Spleen (tissue), 11 donors: ENCODE results near the gene CCDC171. TPM values are rescaled to one million over a fixed set of nuclear protein-coding genes. Genes with fewer than 3 reads are reported as not detected.

Source experiments
- DNase-seq: peaks from one replicate; pipeline ENCODE4 v3.0.0-alpha.2; 2020
- H3K27ac ChIP-seq, 8 donors: fragments of 200-600 bp; sonication (generic) in 7 of 8; 1 replicate in 4 of 8; 2 replicates in 4 of 8; pipeline versions ENCODE4 v1.5.0 to v1.8.0; 2016 to 2021; ENCODE audit warnings: inconsistent platforms in 4 of 8, mild to moderate bottlenecking in 4 of 8, moderate library complexity in 1 of 8
- H3K27me3 ChIP-seq, 7 donors: fragments of 200-600 bp; sonication (generic) in 6 of 7; replicated peaks in 1 of 7; 1 replicate in 4 of 7; 2 replicates in 3 of 7; pipeline versions ENCODE4 v1.5.0 to v1.8.0; 2016 to 2021; ENCODE audit warnings: inconsistent platforms in 3 of 7, mild to moderate bottlenecking in 1 of 7
- H3K36me3 ChIP-seq, 6 donors: fragments of 200-600 bp; sonication (generic) in 5 of 6; 1 replicate in 4 of 6; 2 replicates in 2 of 6; pipeline versions ENCODE4 v1.5.0 to v1.8.0; 2016 to 2021; ENCODE audit warnings: inconsistent platforms in 2 of 6
- H3K4me1 ChIP-seq, 6 donors: fragments of 200-600 bp; sonication (generic) in 5 of 6; 1 replicate in 3 of 6; 2 replicates in 3 of 6; pipeline versions ENCODE4 v1.5.0 to v1.8.0; 2016 to 2021; ENCODE audit warnings: inconsistent platforms in 3 of 6
- H3K4me3 ChIP-seq, 8 donors: fragments of 200-600 bp; sonication (generic) in 7 of 8; 1 replicate in 4 of 8; 2 replicates in 4 of 8; pipeline versions ENCODE4 v1.5.0 to v1.8.0; 2016 to 2021; ENCODE audit warnings: inconsistent platforms in 4 of 8, mild to moderate bottlenecking in 4 of 8, moderate library complexity in 2 of 8
- H3K9me3 ChIP-seq, 8 donors: fragments of 200-600 bp; sonication (generic) in 7 of 8; 1 replicate in 4 of 8; 2 replicates in 4 of 8; pipeline versions ENCODE4 v1.5.0 to v1.8.0; 2016 to 2021; ENCODE audit warnings: inconsistent platforms in 4 of 8
- CTCF ChIP-seq, 11 experiments: fragments of 200-600 bp in 7 of 11; fragments of 450-650 bp in 4 of 11; sonication (generic) in 4 of 11; IDR thresholded peaks in 8 of 11; conservative IDR thresholded peaks in 3 of 11; 1 replicate in 7 of 11; 2 replicates in 4 of 11; pipeline versions ENCODE4 v1.4.0 to v1.8.0; 2016 to 2021; ENCODE audit warnings: antibody characterized with exemption in 11 of 11, inconsistent platforms in 4 of 11, mild to moderate bottlenecking in 1 of 11
- POLR2A ChIP-seq, 3 donors: fragments of 450-650 bp; IDR thresholded peaks; one replicate each; pipeline ENCODE4 v1.5.1; 2017; ENCODE audit warnings: antibody characterized with exemption in 3 of 3, mild to moderate bottlenecking in 1 of 3
- POLR2AphosphoS5 ChIP-seq, 3 donors: sonication (generic); formaldehyde crosslinking; IDR thresholded peaks; one replicate each; pipeline ENCODE4 v1.5.1; 2017; ENCODE audit warnings: antibody characterized with exemption in 3 of 3
- WGBS, 5 donors: extraction: QIAGEN DNeasy Blood & Tissue Kit in 3 of 5; methylation state at CpG; one replicate each; pipeline versions ENCODE4 v1.1.5 to v1.1.7; 2013 to 2018; 5-methylcytosine and 5-hydroxymethylcytosine counted together
- intact Hi-C: fragments of 100-400 bp; cut with DNase I; formaldehyde crosslinking; loops from one replicate; pipeline ENCODE4 v1.15.0; 2023; ENCODE audit warnings: low total_unique reads
- polyA plus RNA-seq, 3 donors: library from polyadenylated mRNA; stranded (reverse); fragments of 200-250 nt; gene quantifications; one replicate each; pipeline ENCODE4 v1.2.1, GENCODE V29; 2013
- total RNA-seq, 7 donors: library from RNA; depleted of rRNA in 3 of 7; stranded (reverse); fragments of >200 nt in 3 of 7; fragmentation: NEBNext Ultra II Directional in 4 of 7; extraction: Animal tissue kit (Norgen Biotek cat#: 25700) in 4 of 7; gene quantifications; one replicate each; pipeline versions ENCODE4 v1.1.0 to v1.2.1, GENCODE V29; 2016 to 2021
- donor health status: healthy with polysubstance abuse.
- donor health status: DM: no; HTN: no; CAD: no; lungs with moderate emphysema.
- donor health status: DM: no; HTN: no; CAD: no.
- donor health status: Bipolar disorder and iron deficiency.
- donor health status: healthy.
- donor health status: DM: no; HTN: no; CAD: no.
- donor health status: DM: yes; HTN: yes; CAD: no.

CCDC171 gene
- total and polyA plus RNA-seq, 10 donors = 0.38 to 4.0 (median 2.0) TPM

GRCh38 chr9:15519831-15520230, 33.0 kb upstream of the CCDC171 start:
- TF ChIP-seq POLR2AphosphoS5 (IDR thresholded peaks at IDR 0.05) = no peak
- TF ChIP-seq POLR2A (IDR thresholded peaks at IDR 0.05) = no peak
- TF ChIP-seq CTCF (IDR thresholded peaks at IDR 0.05 in 8 of 11, conservative IDR thresholded peaks at IDR 0.05 in 3 of 11) = no peak
- Histone ChIP-seq H3K9me3 (no peaks in the 10 kb centered on the region), H3K27ac (no peak overlapping the region), H3K4me3 (no peak overlapping the region), H3K27me3 (no peaks in the 10 kb centered on the region), H3K4me1 (no peaks in the 10 kb centered on the region), H3K36me3 (no peaks in the 10 kb centered on the region)
- intact Hi-C loops = no loop called here
- no peak for DNase-seq
- 89 to 97% (median 91%) methylated on average over 2 of the region's 2 CpGs for WGBS, 5 donors

- H3K36me3 ChIP-seq = no peaks in the 10 kb centered on the region
- TF ChIP-seq POLR2A (IDR thresholded peaks at IDR 0.05) (no peak), CTCF (IDR thresholded peaks at IDR 0.05 in 8 of 11, conservative IDR thresholded peaks at IDR 0.05 in 3 of 11) (no peak)
- no peak for DNase-seq
- no peaks in the 10 kb centered on the region for H3K9me3 ChIP-seq
- intact Hi-C loops = no loop called here
- H3K27me3 ChIP-seq = no peaks in the 10 kb centered on the region
- H3K4me3 ChIP-seq = no peak overlapping the region
- WGBS, 5 donors = 87 to 95% (median 92%) methylated on average over 8 of the region's 8 CpGs
- no peak overlapping the region for H3K27ac ChIP-seq
- H3K4me1 ChIP-seq = peaks cover 0 to 3% (median 0%) of the 10 kb centered on the region in 6 donors
Observed at GRCh38 chr9:15521254-15521653, 31.6 kb upstream of the CCDC171 start.

GRCh38 chr9:15522130-15522755, 30.6 kb upstream of the CCDC171 start:
- H3K27me3 ChIP-seq = no peaks in the 10 kb centered on the region
- intact Hi-C loops = no loop called here
- no peaks in the 10 kb centered on the region for H3K9me3 ChIP-seq
- peaks cover 0 to 3% (median 0%) of the 10 kb centered on the region in 6 donors for H3K4me1 ChIP-seq
- no peak for TF ChIP-seq POLR2AphosphoS5 (IDR thresholded peaks at IDR 0.05)
- no peak for TF ChIP-seq POLR2A (IDR thresholded peaks at IDR 0.05)
- TF ChIP-seq CTCF (IDR thresholded peaks at IDR 0.05 in 8 of 11, conservative IDR thresholded peaks at IDR 0.05 in 3 of 11) = no peak
- no peaks in the 10 kb centered on the region for H3K36me3 ChIP-seq
- H3K27ac ChIP-seq = no peak overlapping the region
- no peak overlapping the region for H3K4me3 ChIP-seq
- WGBS, 5 donors = 73 to 85% (median 77%) methylated on average over 3 of the region's 3 CpGs
- no peak for DNase-seq

- TF ChIP-seq POLR2A (IDR thresholded peaks at IDR 0.05) (no peak), CTCF (IDR thresholded peaks at IDR 0.05 in 8 of 11, conservative IDR thresholded peaks at IDR 0.05 in 3 of 11) (no peak), POLR2AphosphoS5 (IDR thresholded peaks at IDR 0.05) (no peak)
- H3K36me3 ChIP-seq = no peaks in the 10 kb centered on the region
- H3K27ac ChIP-seq = no peak overlapping the region
- DNase-seq = no peak
- intact Hi-C loops = no loop called here
- H3K4me3 ChIP-seq = no peak overlapping the region
- no peaks in the 10 kb centered on the region for H3K27me3 ChIP-seq
- H3K9me3 ChIP-seq = no peaks in the 10 kb centered on the region
- peaks cover 0 to 3% (median 0%) of the 10 kb centered on the region in 6 donors for H3K4me1 ChIP-seq
- WGBS, 5 donors = 66 to 74% (median 71%) methylated on average over 8 of the region's 8 CpGs
Observed at GRCh38 chr9:15524845-15525455, 27.9 kb upstream of the CCDC171 start.
